ENCODE data around the gene CHST3. TPM values are rescaled to one million over a fixed set of nuclear protein-coding genes. Genes with fewer than 3 reads are reported as not detected.

Gene CHST3
- total RNA-seq, 1 donor = 58.3 TPM

- no peak overlapping the region for H3K4me3 ChIP-seq (ENCODE audit: low read depth, low read length)
- TF ChIP-seq, protein P1, sequence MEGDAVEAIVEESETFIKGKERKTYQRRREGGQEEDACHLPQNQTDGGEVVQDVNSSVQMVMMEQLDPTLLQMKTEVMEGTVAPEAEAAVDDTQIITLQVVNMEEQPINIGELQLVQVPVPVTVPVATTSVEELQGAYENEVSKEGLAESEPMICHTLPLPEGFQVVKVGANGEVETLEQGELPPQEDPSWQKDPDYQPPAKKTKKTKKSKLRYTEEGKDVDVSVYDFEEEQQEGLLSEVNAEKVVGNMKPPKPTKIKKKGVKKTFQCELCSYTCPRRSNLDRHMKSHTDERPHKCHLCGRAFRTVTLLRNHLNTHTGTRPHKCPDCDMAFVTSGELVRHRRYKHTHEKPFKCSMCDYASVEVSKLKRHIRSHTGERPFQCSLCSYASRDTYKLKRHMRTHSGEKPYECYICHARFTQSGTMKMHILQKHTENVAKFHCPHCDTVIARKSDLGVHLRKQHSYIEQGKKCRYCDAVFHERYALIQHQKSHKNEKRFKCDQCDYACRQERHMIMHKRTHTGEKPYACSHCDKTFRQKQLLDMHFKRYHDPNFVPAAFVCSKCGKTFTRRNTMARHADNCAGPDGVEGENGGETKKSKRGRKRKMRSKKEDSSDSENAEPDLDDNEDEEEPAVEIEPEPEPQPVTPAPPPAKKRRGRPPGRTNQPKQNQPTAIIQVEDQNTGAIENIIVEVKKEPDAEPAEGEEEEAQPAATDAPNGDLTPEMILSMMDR (IDR thresholded peaks at IDR 0.05; ENCODE audit: insufficient read depth, low read depth, low read length) = peak; percentile 99
- DNase-seq (ENCODE audit: low read depth) = peak; percentile 93
Measured at GRCh38 chr10:72048450-72049124, 84.4 kb downstream of the CHST3 start.

DNA sequence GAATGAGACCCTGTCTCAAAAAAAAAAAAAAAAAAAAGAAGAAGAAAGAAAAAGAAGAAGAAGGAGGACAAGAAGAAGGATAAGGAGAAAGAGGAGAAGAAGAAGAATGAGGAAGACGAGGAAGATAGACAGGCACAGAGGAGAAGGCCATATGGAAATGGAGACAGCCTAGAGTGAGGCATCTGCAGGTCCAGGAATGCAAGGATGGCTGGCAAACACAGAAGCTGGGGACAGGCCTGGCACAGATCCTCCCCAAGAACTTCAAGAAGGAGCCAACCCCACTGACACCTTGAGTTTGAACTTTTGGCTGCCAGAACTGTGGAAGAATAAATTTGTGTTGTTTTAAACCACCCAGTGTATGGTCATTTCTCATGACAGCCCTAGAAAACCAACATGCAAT is 85.3 kb downstream of the CHST3 start:
- DNase-seq (ENCODE audit: low read depth) = no peak
- H3K4me3 ChIP-seq (ENCODE audit: low read depth, low read length) = no peak overlapping the region
- TF ChIP-seq, protein P1 (IDR thresholded peaks at IDR 0.05; ENCODE audit: insufficient read depth, low read depth, low read length) = no peak

DNA sequence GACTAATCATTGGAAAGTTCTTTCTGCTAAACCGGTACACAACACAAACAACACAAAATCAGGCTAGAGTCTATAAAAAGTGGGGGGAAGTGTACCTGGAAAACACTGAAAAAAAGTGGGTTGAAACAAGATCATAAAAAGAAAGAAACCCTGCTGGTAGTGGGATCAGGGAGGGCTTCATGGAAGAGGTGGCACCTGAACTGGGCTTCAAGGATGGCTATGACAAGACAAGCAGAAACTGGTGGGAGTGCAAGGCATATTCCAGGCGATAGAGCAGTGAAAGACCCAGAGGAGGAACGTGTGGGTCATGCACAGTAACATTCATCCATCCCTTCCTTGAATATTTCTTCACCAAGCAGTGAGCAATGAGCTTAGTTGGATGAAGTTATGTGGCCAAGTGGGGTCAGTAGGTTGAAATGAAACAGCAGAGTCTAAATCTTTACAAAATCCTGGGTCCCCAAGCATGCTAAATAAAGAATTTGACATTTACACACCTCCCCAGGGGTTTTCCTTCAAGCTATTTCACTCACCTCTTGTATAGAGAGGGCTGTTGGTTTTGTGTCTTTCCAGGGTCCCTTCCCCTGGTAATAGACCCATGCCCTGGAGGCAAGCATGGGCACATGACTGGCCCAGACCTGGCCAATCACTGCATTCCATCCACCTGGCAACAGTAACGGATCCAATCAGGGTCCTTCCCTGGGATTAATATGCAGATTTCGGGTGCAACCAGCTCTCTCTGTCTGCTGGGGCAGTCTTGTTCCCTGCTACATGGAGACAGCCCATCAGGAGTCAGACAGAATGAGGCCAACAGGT is 86.0 kb downstream of the CHST3 start:
- H3K4me3 ChIP-seq (ENCODE audit: low read depth, low read length) = no peak overlapping the region
- TF ChIP-seq, protein P1 (IDR thresholded peaks at IDR 0.05; ENCODE audit: insufficient read depth, low read depth, low read length) = no peak
- DNase-seq (ENCODE audit: low read depth) = no peak

DNA sequence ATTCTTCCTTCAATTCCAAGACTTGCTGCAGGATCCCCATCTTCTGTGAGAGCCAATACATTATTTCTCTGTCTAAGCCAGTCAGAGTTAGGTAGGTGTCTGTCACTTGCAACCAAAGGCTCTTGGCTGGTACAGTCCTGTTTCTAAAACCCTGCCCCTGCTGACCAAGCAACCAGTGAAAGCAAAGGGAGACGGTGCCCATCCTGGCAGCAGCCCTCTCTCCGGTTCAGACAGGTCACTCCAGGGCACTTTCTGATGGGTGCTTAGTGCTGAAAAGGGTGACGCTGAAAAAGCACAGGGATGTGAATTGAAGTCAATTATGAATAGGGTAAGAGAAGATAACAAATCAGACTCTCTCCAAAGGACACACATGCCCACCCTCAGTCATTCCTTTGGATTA is 86.7 kb downstream of the CHST3 start:
- DNase-seq (ENCODE audit: low read depth) = no peak
- TF ChIP-seq, protein P1 (IDR thresholded peaks at IDR 0.05; ENCODE audit: insufficient read depth, low read depth, low read length) = no peak
- H3K4me3 ChIP-seq (ENCODE audit: low read depth, low read length) = no peak overlapping the region

DNA sequence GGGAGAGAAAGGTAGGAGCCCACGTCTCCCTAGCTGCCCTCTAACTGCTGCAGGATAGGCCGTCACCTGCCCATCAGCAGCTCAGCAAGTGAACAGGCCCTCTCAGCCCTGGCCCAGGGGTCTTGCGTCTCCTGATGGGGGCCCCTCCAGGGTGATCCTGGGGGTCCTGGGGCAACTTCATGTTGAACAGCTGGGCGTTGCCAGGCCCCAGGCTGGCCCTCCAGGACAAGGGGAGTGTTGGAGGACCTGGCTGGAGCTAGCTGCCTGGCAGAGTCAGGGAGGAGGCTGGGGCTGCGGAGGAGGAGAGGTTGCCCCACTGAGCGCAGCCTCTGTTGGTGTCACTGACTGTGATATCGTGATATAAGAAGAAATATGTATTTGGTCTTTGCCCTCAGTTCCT is 89.5 kb downstream of the CHST3 start:
- H3K4me3 ChIP-seq (ENCODE audit: low read depth, low read length) = no peak overlapping the region
- TF ChIP-seq, protein P1 (IDR thresholded peaks at IDR 0.05; ENCODE audit: insufficient read depth, low read depth, low read length) = no peak
- no peak for DNase-seq (ENCODE audit: low read depth)

- no peak overlapping the region for H3K4me3 ChIP-seq (ENCODE audit: low read depth, low read length)
- DNase-seq (ENCODE audit: low read depth) = no peak
- TF ChIP-seq, protein P1 (IDR thresholded peaks at IDR 0.05; ENCODE audit: insufficient read depth, low read depth, low read length) = no peak
Measured at GRCh38 chr10:72056113-72056512, 91.9 kb downstream of the CHST3 start.
